GM10266 (cell line): ENCODE data around the gene BMS1.
A peak's percentile ranks its signal among the peaks of the same experiment; 100 is the strongest.
"Not testable (repeated sequence)": the region's sequence is repeated elsewhere in the genome, so short reads cannot be mapped to it uniquely, and the experiment has no call there.

ENCODE experiments used
- DNase-seq: peaks from one replicate; pipeline ENCODE4 v3.0.0; 2012; ENCODE audit errors: extremely low spot score
- CTCF ChIP-seq: IDR thresholded peaks from 2 replicates; pipeline ENCODE4 v1.5.1; 2012; ENCODE audit warnings: mild to moderate bottlenecking, low read depth; ENCODE audit not compliant: control insufficient read depth, insufficient read depth; ENCODE audit errors: missing control alignments

The BMS1 gene

GRCh38 chr10:42850931-42851330, 68.3 kb downstream of the BMS1 start:
- no peak for TF ChIP-seq CTCF

GRCh38 chr10:42859256-42859655, 76.7 kb downstream of the BMS1 start:
- no peak for TF ChIP-seq CTCF
- DNase-seq = no peak

More at GRCh38 chr10:42850931-42851330, 68.3 kb downstream of the BMS1 start:
- no peak for DNase-seq

- not testable (repeated sequence) for DNase-seq
These were observed 77.4 kb downstream of the BMS1 start for GRCh38 chr10:42860016-42860415.

GRCh38 chr10:42862801-42863200, 80.2 kb downstream of the BMS1 start:
- DNase-seq = not testable (repeated sequence)

GRCh38 chr10:42864575-42864974, 82.0 kb downstream of the BMS1 start:
- no peak for TF ChIP-seq CTCF
- no peak for DNase-seq

GRCh38 chr10:42865716-42866114, 83.1 kb downstream of the BMS1 start:
- DNase-seq = no peak
- TF ChIP-seq CTCF = no peak

GRCh38 chr10:42866115-42866995, 83.8 kb downstream of the BMS1 start:
- DNase-seq = peak; percentile 50
- TF ChIP-seq CTCF = peak; percentile 46

GRCh38 chr10:42867571-42867970, 85.0 kb downstream of the BMS1 start:
- DNase-seq = no peak
- TF ChIP-seq CTCF = no peak
